Measurements from ENCODE around the gene PLEKHG4B.

PLEKHG4B gene

GRCh38 chr5:198516-199196 is 106.7 kb downstream of the PLEKHG4B start:
- Histone ChIP-seq H3K36me3 (ENCODE audit: insufficient read depth, low read length) (peaks cover 12% of the 10 kb centered on the region), H3K4me3 (ENCODE audit: low read depth in 1 of 2, low read length in 2 of 2) (no peak overlapping the region), H3K4me2 (ENCODE audit: insufficient read depth, low read length) (no peak overlapping the region), H3K9me3 (ENCODE audit: insufficient read depth, low read length, severe bottlenecking) (no peaks in the 10 kb centered on the region), H3K79me2 (ENCODE audit: insufficient read depth, low read length) (no peaks in the 10 kb centered on the region), H4K20me1 (ENCODE audit: insufficient read depth, low read length) (peaks cover 25% of the 10 kb centered on the region), H3K9ac (ENCODE audit: low read depth, low read length) (no peak overlapping the region), H3K4me1 (ENCODE audit: insufficient read depth, low read length) (no peaks in the 10 kb centered on the region), H3K27me3 (ENCODE audit: insufficient read depth, low read length, poor library complexity) (no peaks in the 10 kb centered on the region), H3K27ac (ENCODE audit: low read length) (no peak overlapping the region), H2AFZ (ENCODE audit: low read depth, low read length) (no peak overlapping the region)
- ATAC-seq (ENCODE audit: insufficient read depth, low read depth) (no peak), DNase-seq (no peak)
- TF ChIP-seq, protein P1, sequence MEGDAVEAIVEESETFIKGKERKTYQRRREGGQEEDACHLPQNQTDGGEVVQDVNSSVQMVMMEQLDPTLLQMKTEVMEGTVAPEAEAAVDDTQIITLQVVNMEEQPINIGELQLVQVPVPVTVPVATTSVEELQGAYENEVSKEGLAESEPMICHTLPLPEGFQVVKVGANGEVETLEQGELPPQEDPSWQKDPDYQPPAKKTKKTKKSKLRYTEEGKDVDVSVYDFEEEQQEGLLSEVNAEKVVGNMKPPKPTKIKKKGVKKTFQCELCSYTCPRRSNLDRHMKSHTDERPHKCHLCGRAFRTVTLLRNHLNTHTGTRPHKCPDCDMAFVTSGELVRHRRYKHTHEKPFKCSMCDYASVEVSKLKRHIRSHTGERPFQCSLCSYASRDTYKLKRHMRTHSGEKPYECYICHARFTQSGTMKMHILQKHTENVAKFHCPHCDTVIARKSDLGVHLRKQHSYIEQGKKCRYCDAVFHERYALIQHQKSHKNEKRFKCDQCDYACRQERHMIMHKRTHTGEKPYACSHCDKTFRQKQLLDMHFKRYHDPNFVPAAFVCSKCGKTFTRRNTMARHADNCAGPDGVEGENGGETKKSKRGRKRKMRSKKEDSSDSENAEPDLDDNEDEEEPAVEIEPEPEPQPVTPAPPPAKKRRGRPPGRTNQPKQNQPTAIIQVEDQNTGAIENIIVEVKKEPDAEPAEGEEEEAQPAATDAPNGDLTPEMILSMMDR (IDR thresholded peaks at IDR 0.05; ENCODE audit: borderline replicate concordance, extremely low read depth, low read length, poor library complexity, severe bottlenecking), result no peak
- TF ChIP-seq EZH2 (IDR thresholded peaks at IDR 0.05; ENCODE audit: borderline replicate concordance, low read depth, low read length, severe bottlenecking), result no peak

DNA sequence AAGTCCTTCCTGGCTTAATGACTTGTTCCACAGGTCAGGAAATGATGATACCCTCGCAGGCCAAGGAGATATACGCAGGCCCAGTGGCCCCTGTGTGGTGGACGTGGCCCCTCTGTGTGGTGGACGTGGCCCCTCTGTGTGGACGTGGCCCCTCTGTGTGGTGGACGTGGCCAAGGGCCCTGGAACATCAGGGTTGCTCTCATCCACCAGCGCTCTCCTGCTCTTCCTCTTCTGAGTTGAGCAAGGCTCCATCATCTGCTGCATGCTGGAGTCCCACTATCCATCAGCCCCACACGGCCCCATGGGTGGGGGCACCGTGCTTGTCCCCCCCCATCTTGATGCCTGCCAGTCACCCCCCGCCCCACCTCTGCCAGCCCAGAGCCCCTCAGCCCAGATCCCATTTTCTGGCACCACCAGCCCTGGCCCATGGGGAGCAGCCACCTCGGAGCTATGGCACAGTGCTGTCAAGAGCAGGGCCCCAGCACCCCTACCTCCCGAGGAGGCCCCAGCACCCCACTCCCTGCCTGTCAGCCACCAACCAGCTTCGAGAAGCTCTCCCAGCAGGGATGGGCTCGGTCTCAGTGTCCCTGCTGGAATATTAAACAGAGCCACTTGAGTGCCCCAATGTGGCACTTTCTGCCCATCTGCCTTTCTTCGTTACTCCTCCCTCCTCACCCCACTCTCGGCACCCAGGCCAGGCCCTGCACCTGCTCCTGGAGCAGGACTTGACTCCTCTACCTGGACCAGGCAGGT is 107.4 kb downstream of the PLEKHG4B start:
- Histone ChIP-seq H4K20me1 (ENCODE audit: insufficient read depth, low read length) (peaks cover 28% of the 10 kb centered on the region), H3K9me3 (ENCODE audit: insufficient read depth, low read length, severe bottlenecking) (no peaks in the 10 kb centered on the region), H3K9ac (ENCODE audit: low read depth, low read length) (no peak overlapping the region), H3K4me2 (ENCODE audit: insufficient read depth, low read length) (no peak overlapping the region), H3K4me3 (ENCODE audit: low read depth in 1 of 2, low read length in 2 of 2) (no peak overlapping the region), H3K79me2 (ENCODE audit: insufficient read depth, low read length) (peaks cover under 1% of the 10 kb centered on the region; the same call in 1 of the 2 replicates), H2AFZ (ENCODE audit: low read depth, low read length) (no peak overlapping the region), H3K27me3 (ENCODE audit: insufficient read depth, low read length, poor library complexity) (no peaks in the 10 kb centered on the region), H3K36me3 (ENCODE audit: insufficient read depth, low read length) (peaks cover 19% of the 10 kb centered on the region), H3K4me1 (ENCODE audit: insufficient read depth, low read length) (no peaks in the 10 kb centered on the region), H3K27ac (ENCODE audit: low read length) (no peak overlapping the region)
- ATAC-seq (ENCODE audit: insufficient read depth, low read depth), result no peak
- DNase-seq, result no peak
- TF ChIP-seq EZH2 (IDR thresholded peaks at IDR 0.05; ENCODE audit: borderline replicate concordance, low read depth, low read length, severe bottlenecking), result no peak
- TF ChIP-seq, protein P1 (IDR thresholded peaks at IDR 0.05; ENCODE audit: borderline replicate concordance, extremely low read depth, low read length, poor library complexity, severe bottlenecking), result no peak

- Histone ChIP-seq H2AFZ (ENCODE audit: low read depth, low read length) (no peak overlapping the region), H3K27me3 (ENCODE audit: insufficient read depth, low read length, poor library complexity) (no peaks in the 10 kb centered on the region), H3K9ac (ENCODE audit: low read depth, low read length) (no peak overlapping the region), H3K4me1 (ENCODE audit: insufficient read depth, low read length) (no peaks in the 10 kb centered on the region), H3K27ac (ENCODE audit: low read length) (no peak overlapping the region), H3K4me2 (ENCODE audit: insufficient read depth, low read length) (no peak overlapping the region), H3K4me3 (ENCODE audit: low read depth in 1 of 2, low read length in 2 of 2) (no peak overlapping the region), H3K36me3 (ENCODE audit: insufficient read depth, low read length) (peaks cover 26% of the 10 kb centered on the region), H3K9me3 (ENCODE audit: insufficient read depth, low read length, severe bottlenecking) (no peaks in the 10 kb centered on the region), H4K20me1 (ENCODE audit: insufficient read depth, low read length) (peaks cover 28% of the 10 kb centered on the region), H3K79me2 (ENCODE audit: insufficient read depth, low read length) (peaks cover 3% of the 10 kb centered on the region; the same call in 1 of the 2 replicates)
- DNase-seq (no peak), ATAC-seq (ENCODE audit: insufficient read depth, low read depth) (no peak)
- no peak for TF ChIP-seq EZH2 (IDR thresholded peaks at IDR 0.05; ENCODE audit: borderline replicate concordance, low read depth, low read length, severe bottlenecking)
- TF ChIP-seq, protein P1 (IDR thresholded peaks at IDR 0.05; ENCODE audit: borderline replicate concordance, extremely low read depth, low read length, poor library complexity, severe bottlenecking), result no peak
Measured at GRCh38 chr5:199950-200645, 108.1 kb downstream of the PLEKHG4B start.
